ENCODE data around the gene KIAA1958. TPM values are rescaled to one million over a fixed set of nuclear protein-coding genes. Genes with fewer than 3 reads are reported as not detected.

Gene KIAA1958
- 1.5 and 1.6 TPM in 2 replicates for polyA plus RNA-seq (2012; rRNA removed)
- polyA plus RNA-seq (2012; cell fraction: cytosol; rRNA removed): 1.4 and 1.7 TPM in 2 replicates
- 3.2 and 4.1 TPM in 2 replicates for polyA plus RNA-seq (2012; cell fraction: nucleus; rRNA removed)

GRCh38 chr9:112486221-112487007, at the start of gene KIAA1958:
KIAA1958 (plus strand) TSS chr9:112486827; CDS start chr9:112574081, 87,254 bp downstream.
- Histone ChIP-seq H4K20me1 (ENCODE audit: insufficient read depth) (no peaks in the 10 kb centered on the region), H3K4me2 (peak within 1 kb of the TSS; percentile 83), H3K9me2 (no peaks in the 10 kb centered on the region), H3K79me2 (ENCODE audit: insufficient read depth) (peaks cover 40% of the 10 kb centered on the region), H3K27ac (ENCODE audit: low read depth in 2 of 2, low read length in 1 of 2) (peak within 1 kb of the TSS; percentile 51 to 90), H3K4me3 (ENCODE audit: low read depth in 2 of 2, low read length in 1 of 2) (peak within 1 kb of the TSS; percentile 80 to 81), H3K36me3 (replicated peaks in 1 of 2; ENCODE audit: control insufficient read depth in 1 of 2, insufficient read depth in 2 of 2, low read length in 1 of 2) (no peaks in the 10 kb centered on the region), H3K9me3 (no peaks in the 10 kb centered on the region), H3K27me3 (ENCODE audit: insufficient read depth) (no peaks in the 10 kb centered on the region), H3K4me1 (ENCODE audit: control insufficient read depth in 1 of 2, insufficient read depth in 2 of 2, low read depth in 1 of 2, low read length in 1 of 2) (peaks cover 9 to 27% of the 10 kb centered on the region in 2 experiments; a peak in 3 of 4 replicates), H2AFZ (ENCODE audit: low read depth) (peak within 1 kb of the TSS; percentile 91), H3F3A (replicated peaks; ENCODE audit: insufficient read depth) (peaks cover 1% of the 10 kb centered on the region), H3K9ac (peak within 1 kb of the TSS; percentile 73)
- POLR2A ChIA-PET: interaction anchor here (0.7 to 1.1 kb wide), 3 partner anchors 107 to 232 kb away, joined by 3 to 4 read pairs (median 3); partner anchors contain the start of genes HSDL2 and INIP
- WGBS (ENCODE audit: low lambda C conversion rate): under 1% methylated on average over 20 of the region's 93 CpGs
- peak; percentile 96 for DNase-seq
- CTCF ChIA-PET: interaction anchor here (0.6 to 1.8 kb wide), 7 partner anchors 9 to 403 kb away, joined by 3 to 4 read pairs (median 3); no protein-coding TSS in a partner anchor
- TF ChIP-seq MAX (IDR thresholded peaks at IDR 0.05; ENCODE audit: low read depth) (peak; percentile 91), GATA2 (CRISPR knock-in tag; IDR thresholded peaks at IDR 0.05) (peak; percentile 10; the same call in 1 of the 2 replicates), FOXJ3 (CRISPR knock-in tag; IDR thresholded peaks at IDR 0.05) (no peak), SMC3 (IDR thresholded peaks at IDR 0.05; ENCODE audit: low read depth, low read length) (no peak), MXI1 (IDR thresholded peaks at IDR 0.05; ENCODE audit: low read depth, low read length) (peak; percentile 83), PBX3 (IDR thresholded peaks at IDR 0.05) (no peak), YY1 (IDR thresholded peaks at IDR 0.05; ENCODE audit: low read depth) (no peak), RFX5 (IDR thresholded peaks at IDR 0.05; ENCODE audit: low read length) (no peak), ZBTB33 (IDR thresholded peaks at IDR 0.05; ENCODE audit: borderline replicate concordance, low read depth) (no peak), CHD2 (IDR thresholded peaks at IDR 0.05; ENCODE audit: low read length, partially characterized antibody) (peak; percentile 39), POLR2AphosphoS5 (IDR thresholded peaks at IDR 0.05; ENCODE audit: low read depth, low read length) (peak; percentile 89), RXRA (IDR thresholded peaks at IDR 0.05; ENCODE audit: borderline replicate concordance, low read depth) (no peak), JUND (IDR thresholded peaks at IDR 0.05) (no peak), EZH2phosphoT487 (IDR thresholded peaks at IDR 0.05; ENCODE audit: borderline replicate concordance, low read depth) (no peak), GABPA (IDR thresholded peaks at IDR 0.05; ENCODE audit: low read depth) (peak; percentile 79), TAF1 (IDR thresholded peaks at IDR 0.05; ENCODE audit: borderline replicate concordance, low read depth, low read length) (peak; percentile 84), SIN3A (IDR thresholded peaks at IDR 0.05; ENCODE audit: borderline replicate concordance, low read depth, low read length) (peak; percentile 73), REST (IDR thresholded peaks at IDR 0.05; ENCODE audit: low read depth, low read length) (no peak), USF1 (IDR thresholded peaks at IDR 0.05; ENCODE audit: borderline replicate concordance, low read depth) (no peak), MEF2A (IDR thresholded peaks at IDR 0.05; ENCODE audit: borderline replicate concordance, low read depth) (no peak), USF2 (IDR thresholded peaks at IDR 0.05; ENCODE audit: borderline replicate concordance, low read depth, low read length) (no peak), ELF1 (IDR thresholded peaks at IDR 0.05) (no peak), NRF1 (IDR thresholded peaks at IDR 0.05; ENCODE audit: low read depth, low read length) (no peak), TCF12 (IDR thresholded peaks at IDR 0.05) (no peak)
